HG02623 (cell line): ENCODE results near the gene COLEC11.

Source experiments
- ATAC-seq: cut with Tn5 transposase; IDR thresholded peaks from one replicate; pipeline ENCODE4 v1.9.1; 2021; ENCODE audit warnings: moderate library complexity; ENCODE audit not compliant: unreplicated experiment

COLEC11 gene

GRCh38 chr2:3584608-3585260 is 10.2 kb upstream of the COLEC11 start:
- ATAC-seq, result no peak

GRCh38 chr2:3585261-3586109 is 9.4 kb upstream of the COLEC11 start:
- no peak for ATAC-seq

- no peak for ATAC-seq
Observed at GRCh38 chr2:3586220-3586619, 8.7 kb upstream of the COLEC11 start.

- ATAC-seq, result no peak
Observed at GRCh38 chr2:3587021-3587420, 7.9 kb upstream of the COLEC11 start.

- ATAC-seq, result no peak
Observed at GRCh38 chr2:3587432-3587831, 7.5 kb upstream of the COLEC11 start.

GRCh38 chr2:3588084-3588483 is 6.8 kb upstream of the COLEC11 start:
- no peak for ATAC-seq

GRCh38 chr2:3589086-3589485 is 5.8 kb upstream of the COLEC11 start:
- no peak for ATAC-seq

GRCh38 chr2:3595404-3595803 is 492 bp downstream of the COLEC11 start:
- ATAC-seq, result no peak

GRCh38 chr2:3595985-3596384 is 1.1 kb downstream of the COLEC11 start:
- ATAC-seq, result peak; percentile 94

- ATAC-seq, result no peak
Observed at GRCh38 chr2:3596901-3597417, 2.0 kb downstream of the COLEC11 start.

- no peak for ATAC-seq
Observed at GRCh38 chr2:3597567-3597966, 2.7 kb downstream of the COLEC11 start.

GRCh38 chr2:3598197-3598910 is 3.4 kb downstream of the COLEC11 start:
- ATAC-seq, result no peak

GRCh38 chr2:3598912-3599854 is 4.3 kb downstream of the COLEC11 start:
- ATAC-seq, result no peak

- no peak for ATAC-seq
Observed at GRCh38 chr2:3600256-3600855, 5.4 kb downstream of the COLEC11 start.

- no peak for ATAC-seq
Observed at GRCh38 chr2:3601561-3602271, 6.8 kb downstream of the COLEC11 start.

GRCh38 chr2:3602553-3603339 is 7.8 kb downstream of the COLEC11 start:
- no peak for ATAC-seq

GRCh38 chr2:3603536-3604206 is 8.8 kb downstream of the COLEC11 start:
- no peak for ATAC-seq
